Measurements from ENCODE around the gene STRN.
"Not testable (repeated sequence)": the region's sequence is repeated elsewhere in the genome, so short reads cannot be mapped to it uniquely, and the experiment has no call there.

Gene STRN, protein sequence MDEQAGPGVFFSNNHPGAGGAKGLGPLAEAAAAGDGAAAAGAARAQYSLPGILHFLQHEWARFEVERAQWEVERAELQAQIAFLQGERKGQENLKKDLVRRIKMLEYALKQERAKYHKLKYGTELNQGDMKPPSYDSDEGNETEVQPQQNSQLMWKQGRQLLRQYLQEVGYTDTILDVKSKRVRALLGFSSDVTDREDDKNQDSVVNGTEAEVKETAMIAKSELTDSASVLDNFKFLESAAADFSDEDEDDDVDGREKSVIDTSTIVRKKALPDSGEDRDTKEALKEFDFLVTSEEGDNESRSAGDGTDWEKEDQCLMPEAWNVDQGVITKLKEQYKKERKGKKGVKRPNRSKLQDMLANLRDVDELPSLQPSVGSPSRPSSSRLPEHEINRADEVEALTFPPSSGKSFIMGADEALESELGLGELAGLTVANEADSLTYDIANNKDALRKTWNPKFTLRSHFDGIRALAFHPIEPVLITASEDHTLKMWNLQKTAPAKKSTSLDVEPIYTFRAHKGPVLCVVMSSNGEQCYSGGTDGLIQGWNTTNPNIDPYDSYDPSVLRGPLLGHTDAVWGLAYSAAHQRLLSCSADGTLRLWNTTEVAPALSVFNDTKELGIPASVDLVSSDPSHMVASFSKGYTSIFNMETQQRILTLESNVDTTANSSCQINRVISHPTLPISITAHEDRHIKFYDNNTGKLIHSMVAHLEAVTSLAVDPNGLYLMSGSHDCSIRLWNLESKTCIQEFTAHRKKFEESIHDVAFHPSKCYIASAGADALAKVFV

DNA sequence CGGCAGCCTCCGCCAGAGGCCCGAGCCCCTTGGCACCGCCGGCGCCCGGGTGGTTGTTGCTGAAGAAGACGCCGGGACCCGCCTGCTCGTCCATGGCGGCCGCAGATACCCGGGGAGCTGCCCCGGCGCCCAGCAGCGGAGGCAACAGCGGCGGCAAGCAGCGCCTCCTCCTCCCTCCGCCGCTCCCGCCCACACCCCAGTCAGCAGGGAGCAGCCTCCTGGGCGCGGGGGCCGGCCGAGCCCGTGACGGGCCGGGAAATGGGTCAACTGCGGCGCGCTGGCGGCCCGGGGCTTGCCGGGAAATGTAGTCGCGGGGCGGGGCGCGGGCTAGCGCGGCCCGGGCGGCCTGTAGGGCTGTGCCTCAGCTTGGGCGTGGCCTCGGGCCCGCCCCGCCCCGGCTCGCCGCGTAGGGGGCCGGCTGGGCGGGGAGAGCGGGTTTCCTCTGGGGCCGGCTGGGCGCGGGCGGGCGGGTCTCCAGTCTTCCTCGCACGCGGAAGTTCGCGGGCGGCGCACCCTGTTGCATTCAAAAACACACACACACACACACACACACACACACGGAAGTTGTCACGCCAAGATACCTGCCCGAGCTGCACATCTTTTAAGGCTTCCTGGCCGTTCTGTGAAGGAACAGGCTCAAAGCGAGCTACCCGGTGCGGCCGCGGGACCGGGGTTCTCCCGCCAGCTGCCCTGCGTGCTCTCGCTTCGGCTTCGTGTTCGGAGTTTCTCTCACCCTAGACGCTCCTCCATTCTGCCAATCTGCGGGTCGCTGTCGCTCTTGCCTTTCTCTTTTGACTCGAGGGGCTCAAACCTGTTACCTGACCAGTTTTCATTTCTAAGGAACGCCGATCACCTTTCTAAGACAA is at the start of gene STRN:
STRN (minus strand) TSS at position 167 of the 866 bp plus-strand sequence; CDS start at position 94, 73 bp downstream.
- ATAC-seq = peak; percentile 95

DNA sequence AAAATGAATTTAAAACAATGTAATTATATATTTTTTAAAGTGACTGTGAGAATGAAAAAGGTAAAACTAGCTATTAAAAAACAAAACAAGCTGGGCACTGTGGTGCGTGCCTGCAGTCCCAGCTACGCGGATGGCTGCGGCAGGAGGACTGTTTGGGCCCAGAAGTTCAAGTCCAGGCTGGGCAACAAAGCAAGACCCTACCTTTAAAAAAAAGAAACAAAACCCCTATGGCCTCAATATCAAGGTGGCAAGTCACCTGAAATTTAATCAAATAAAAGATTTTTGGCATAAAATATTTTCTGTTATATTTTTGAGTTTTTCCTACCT is 46.9 kb upstream of the STRN start:
- ATAC-seq = no peak

DNA sequence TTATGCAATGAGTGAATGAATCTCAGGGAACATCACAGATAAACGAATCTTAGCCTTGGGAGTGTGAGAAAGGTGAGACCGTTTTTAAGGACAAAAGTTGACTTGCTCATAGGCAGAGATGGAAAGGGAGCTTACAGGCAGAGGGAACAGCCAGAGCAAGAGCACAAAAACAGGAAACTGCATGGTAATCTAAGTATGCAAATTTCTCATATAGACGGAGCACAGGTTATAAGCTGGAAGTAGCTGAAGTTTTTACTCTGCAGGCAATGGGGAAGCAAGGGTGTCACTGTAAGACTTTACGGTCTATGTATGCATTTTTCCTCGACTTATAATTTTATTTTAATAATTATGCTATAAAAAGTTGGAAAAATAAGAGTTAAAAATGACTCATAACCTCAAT is 44.8 kb upstream of the STRN start:
- no peak for ATAC-seq

DNA sequence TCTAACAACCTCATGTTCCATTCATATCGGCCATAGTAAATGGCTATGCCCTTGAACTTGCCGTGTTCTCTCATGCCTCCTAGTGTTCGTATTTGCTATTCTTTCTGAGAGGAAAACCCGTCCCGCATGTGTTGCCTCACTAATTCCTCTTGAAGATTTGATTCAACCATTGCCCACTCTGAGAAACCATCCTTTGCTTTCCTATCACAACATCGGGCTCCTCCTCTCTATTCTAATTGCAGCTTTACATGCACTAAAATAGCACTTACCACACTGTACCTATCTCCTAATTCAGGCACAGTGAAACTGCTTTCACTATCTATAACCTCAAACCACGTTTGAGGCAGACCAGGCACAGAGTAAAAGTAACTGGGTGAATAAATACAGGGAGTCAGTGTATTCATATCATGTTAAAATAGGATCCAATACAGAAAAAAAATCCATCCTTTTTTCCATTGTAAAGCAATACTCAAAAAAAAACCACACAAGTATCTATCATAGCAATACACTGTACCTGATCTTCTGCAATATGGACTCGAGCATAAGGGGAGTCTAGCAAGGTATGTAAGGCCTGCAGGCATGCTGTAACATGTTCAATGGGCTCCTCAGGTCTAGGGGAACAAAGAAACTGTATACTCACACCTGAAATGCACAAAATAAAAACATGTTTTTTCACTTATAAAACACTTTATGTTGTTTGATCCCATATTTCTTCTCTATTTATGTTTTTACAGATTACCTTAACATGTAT is 39.0 kb upstream of the STRN start:
- peak; percentile 41 to 86 for ATAC-seq

DNA sequence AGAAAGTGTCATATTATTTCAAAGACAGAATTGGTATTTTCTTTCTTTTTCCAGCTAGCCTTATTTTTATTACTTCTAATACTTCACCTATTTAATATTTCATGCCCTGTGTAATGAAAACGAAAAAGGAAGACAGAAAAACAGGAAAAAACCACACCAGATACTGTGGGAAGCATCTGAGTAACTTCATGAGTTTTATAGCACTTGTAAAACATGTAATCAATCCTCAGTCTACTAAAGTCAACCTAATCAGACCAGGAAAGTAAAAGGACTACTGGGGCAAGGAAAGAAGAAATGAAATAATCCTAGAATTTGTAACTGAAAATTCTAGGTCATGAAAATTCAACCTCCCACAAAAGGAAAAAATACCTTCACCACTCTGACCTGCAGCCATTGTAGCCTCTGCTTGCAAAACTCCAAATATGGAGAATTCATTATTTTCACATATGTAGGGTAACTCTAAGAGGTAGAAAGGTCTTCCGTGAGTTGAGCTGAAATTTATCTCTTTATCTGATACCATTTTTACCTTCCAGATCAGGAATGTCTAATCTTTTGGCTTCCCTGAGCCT is 34.7 kb upstream of the STRN start:
- ATAC-seq = no peak

DNA sequence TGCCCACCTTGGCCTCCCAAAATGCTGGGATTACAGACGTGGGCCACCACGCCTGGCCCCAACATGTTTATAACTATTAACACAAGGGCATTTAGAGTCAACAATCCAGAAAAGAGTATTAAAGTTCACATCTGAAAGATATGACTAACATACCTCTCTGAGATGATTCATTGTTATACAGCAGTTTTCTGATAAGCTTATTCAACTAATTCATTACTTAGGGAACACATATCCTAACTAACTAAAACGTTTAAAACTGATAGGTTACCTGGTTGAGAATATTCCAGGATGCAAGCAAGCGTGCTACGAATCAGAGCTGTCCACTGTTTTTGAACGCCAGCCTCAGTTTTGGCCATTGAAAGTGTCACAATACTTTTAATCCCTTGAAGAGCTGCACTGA is 34.0 kb upstream of the STRN start:
- ATAC-seq = no peak

DNA sequence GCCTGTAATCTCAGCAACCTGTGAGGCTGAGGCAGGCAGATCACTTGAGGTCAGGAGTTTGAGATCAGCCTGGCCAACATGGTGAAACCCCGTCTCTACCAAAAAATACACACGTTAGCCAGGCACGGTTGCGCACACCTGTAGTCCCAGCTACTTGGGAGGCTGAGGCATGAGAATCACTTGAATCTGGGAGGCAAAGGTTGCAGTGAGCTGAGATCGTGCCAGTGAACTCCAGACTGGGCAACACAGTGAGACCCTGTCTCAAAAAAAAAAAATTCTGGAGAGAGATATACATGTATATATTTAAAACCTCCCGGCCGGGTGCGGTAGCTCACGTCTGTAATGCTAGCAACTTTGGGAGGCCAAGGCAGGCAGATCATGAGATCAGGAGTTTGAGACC is 33.1 kb upstream of the STRN start:
- not testable (repeated sequence) for ATAC-seq

DNA sequence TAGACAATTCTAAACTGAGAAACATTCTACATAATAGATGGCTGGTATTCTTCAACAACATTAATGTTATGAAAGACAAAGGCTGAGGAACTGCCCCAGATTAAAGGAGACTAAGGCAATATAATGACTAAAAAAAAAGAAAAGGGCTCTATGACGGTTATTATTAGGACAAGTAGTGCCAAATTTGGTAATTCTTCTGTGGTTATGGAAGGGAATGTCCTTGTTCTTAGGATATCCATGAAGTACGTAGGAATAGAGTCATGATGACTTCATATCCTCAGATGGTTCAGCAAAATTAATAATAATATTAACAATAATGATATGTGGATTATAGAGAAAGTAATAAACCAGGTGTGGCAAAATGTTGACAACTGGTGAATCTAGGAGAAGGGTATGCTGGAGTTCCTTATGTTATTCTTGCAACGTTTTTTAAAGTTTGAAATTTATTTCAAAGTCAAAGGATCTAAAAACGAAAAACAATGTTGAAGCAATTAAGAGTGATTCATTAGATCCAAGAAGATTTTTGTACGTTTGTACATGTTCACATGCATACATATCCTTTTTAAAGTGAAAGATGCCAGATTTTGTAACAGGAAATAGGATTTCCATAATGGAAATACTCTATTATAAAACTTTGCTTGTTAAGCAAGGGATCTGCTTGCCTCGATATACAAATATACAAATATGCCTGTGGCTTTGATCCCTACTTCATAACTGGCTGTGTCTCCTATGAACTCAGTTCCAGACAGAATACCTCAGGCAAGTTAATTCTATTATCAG is 27.7 kb upstream of the STRN start:
- no peak for ATAC-seq

DNA sequence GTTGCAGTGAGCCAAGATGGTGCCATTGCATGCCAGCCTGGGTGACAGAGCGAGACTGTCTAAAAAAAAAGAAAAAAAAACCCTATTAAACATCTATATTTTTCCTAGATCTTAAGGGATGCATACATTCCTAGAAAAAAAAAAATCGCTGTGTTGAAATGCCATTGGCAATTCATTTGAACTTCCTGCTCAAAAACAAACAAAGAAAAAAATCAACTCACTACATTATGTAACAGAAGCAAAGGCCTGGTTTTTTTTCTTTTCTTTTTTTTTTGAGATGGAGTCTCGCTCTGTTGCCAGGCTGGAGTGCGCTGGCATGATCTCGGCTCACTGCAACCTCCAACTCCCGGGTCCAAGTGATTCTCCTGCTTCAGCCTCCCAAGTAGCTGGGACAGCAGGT is 21.7 kb upstream of the STRN start:
- ATAC-seq = no peak

DNA sequence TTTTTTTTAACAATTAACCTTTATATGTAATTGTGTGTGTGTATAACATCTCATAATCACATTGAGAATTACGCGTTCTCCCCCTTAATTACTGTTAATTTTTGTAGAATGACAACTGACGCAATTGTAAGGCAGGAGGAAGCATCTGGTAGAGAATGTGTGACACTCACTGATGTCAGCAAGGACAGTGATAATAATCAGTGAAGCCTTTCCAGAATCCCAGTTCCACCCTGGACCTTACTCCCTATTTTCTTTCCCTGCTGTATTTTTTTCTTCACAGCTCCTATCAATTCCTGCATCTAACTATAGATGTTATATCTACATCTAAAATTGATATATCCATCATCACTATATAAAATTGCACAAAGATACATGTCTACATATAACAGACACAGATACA is 16.1 kb upstream of the STRN start:
- ATAC-seq = no peak

DNA sequence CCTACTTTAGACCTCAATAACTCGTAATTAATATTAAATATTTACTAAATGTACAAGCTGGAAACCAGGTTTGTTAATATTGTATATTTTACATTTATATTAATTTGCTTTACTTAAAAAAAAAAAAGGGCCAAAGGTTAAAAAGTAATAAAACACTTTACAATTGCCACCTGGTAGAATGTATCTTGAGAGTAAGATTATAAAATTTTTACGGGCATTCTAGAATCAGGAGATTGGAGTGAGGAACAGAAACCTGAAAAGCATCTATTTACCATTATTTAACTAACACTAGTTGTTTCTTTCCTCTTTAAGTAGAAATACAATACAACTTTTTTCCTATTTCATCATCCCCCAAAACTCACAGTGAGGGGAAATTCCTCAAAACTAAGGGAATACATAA is 15.6 kb upstream of the STRN start:
- ATAC-seq = no peak

DNA sequence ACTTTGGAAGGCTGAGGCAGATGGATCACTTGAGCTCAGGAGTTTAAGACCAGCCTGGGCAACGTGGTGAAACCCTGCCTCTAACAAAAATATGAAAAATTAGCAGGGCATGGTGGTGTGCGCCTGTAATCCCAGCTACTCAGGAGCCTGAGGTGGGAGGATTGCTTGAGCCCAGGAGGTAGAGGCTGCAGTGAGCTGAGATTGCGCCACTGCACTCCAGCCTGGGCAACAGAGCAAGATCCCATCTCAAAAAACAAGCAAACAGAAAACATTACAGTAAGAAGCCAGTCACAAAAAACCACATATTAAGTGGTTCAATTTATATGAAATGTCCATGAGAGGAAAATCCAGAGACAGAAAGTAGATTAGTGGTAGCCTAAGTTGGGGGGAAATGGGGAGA is 12.7 kb upstream of the STRN start:
- not testable (repeated sequence) for ATAC-seq

DNA sequence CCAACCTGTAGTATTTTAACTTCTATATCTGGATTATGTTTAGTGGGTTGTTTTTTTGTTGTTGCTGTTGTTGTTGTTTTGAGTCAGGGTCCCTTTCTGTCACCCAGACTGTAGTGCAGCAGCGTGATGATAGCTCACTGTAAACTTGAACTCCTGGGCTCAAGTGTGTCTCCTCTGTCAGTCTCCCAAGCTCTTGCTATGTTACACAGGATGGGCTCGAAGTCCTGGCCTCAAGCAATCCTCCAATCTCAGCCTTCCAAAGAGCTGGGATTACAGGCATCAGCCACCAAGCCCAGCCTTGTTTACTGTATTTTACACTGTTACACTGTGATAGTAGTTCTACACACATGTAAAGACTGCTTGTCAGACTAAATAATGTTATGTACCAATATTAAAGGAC is 9.7 kb upstream of the STRN start:
- ATAC-seq = no peak

DNA sequence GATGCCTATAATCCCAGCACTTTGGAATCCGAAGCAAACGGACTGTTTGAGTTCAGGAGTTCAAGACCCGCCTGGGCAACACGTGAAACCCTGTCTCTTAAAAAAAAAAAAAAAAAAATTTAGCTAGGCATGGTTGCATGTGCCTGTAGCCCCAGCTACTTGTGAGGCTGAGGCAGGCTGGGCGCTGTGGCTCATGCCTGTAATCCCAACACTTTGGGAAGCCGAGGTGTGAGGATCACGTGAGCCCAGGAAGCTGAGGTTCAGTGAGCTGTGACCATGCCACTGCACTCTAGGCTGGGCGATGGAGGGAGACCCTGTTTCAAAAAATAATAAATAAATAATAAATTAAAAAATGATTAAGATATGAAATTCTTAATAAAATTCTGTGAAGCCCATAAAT is 9.0 kb upstream of the STRN start:
- no peak for ATAC-seq

DNA sequence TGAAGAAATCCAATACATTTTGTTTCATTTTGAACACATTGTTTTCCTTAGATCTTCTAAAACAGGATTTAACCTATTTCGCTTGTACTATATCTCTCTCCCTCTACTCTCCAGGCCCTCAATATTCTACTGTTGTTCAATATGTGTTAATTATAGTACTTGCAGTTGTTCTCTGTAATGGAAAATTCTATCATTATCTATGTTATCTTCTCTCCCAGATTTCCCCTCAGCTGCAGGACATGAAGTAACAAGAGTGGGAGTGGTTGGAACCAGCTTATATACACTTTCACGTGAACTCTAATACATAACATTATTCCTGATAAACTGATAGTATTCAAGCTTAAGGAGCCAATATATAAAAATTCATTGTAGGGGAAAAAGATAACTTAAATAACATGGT is 7.0 kb upstream of the STRN start:
- no peak for ATAC-seq

DNA sequence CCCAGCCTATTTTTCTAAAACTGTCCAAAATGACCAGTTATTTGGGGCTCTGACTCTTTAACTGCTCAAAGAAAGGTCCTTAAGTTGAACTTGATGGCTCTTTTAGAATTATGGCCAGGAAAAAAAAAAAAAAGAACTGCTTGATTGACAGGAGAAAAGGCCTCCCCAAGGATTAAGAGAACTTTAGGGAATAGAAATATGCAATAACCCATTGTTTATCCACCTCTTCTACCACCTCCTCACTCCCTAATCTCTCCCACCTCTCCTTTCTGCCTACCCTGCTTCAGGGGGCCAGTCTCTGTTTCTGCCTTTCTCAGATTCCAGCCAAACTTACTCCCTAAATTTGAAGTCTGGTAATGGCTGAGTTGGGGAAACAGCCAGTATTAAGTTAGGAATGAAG is 5.7 kb upstream of the STRN start:
- no peak for ATAC-seq

DNA sequence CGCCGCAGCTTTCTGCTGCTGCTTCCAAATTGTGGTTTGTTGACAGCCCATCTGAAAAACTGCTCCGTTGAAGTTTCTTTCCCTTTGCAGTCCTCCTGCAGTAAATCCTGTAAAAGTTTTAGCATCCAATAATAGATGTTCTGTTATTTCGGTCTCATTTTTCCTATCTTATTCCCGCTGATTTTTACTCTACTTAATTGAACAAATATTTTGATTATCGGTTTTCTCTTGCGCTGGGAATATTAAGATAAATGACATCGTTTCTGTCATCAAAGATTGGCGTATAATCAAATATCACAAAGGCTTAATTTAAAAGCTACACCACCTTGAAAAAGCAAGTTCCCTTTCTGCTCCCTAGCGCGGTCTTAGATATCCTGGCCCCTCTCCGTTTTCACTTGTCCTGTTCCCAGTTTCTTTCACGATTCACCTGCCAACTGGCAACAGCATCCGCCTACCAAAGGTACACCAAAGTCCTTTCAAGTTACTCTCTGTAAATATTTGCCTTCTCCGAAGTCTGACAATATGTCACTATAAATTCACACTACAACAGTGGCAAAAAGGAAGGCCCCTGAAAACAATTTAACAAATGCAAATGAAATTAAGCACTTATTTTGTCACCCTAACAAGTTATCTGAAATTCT is 1.0 kb upstream of the STRN start:
- ATAC-seq = no peak

DNA sequence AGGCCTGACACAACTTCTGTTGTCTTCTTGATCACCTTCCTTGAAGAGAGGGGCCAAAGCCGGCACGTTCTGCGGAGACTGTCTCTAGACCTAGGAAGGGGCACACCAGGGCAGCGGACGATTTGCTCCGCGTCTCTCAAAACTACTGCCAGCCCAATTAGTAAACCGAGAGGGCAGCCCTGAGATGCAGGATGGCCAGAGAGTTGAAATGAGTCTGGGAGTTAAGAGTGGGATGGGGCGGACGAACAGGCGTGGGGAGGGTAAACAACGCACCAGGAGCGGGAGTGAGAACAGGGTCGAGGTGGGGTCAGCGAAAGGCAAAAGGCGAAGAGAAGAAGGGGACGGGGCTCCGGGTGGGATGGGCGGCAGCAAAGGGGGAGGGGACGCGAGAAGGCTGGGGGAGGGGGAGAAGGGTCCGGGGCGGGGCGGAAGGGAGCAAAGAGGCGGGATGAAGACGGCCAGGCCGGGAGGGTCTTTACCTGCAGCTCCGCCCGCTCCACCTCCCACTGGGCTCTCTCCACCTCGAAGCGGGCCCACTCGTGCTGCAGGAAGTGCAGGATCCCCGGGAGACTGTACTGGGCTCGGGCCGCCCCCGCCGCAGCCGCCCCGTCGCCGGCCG is 476 bp downstream of the STRN start:
- ATAC-seq = peak in 1 of 2 donors; percentile 10

DNA sequence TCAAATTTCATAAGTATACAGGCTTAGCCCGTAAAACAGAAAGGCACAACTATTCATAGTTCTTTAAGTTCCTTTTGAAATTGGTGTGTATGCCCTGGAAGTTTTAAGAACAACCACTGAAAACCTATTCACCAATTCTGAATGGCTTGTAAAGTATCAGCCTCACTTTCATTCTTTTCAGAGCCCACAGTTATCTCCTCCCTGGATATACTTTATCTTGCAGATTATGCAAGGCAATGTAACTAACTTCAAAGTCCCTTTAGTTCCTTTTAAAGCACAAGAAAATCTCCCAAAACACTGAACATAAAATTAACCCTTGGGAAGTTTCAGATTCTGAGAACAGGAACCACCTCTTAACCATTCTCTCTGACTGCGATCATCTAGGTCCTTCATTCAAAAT is 1.1 kb downstream of the STRN start:
- ATAC-seq = no peak

DNA sequence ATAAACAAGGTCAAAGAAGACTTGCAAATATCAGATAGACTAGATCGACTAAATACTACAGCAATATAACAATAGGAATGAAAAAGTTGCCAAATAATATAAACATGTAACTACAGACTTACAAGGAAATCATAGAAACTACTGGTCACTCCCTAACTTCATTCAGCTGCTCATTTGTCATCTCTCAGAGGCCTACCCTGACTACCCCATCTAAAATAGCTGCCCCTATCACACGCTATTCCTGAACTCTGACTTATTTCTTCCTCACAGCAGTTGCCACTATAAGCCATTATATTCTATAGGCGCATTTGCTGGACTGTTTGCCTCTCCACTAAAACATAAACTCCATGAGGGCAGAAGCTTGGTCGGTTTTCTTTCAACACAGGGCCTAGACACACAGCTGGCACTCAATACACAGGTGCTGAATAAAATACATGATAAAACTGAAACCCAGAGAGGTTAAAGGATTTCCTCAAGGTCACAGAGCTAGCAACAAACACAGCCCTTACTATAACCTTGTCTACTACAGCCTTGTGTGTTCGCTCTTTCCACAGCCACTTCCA is 1.8 kb downstream of the STRN start:
- no peak for ATAC-seq

Measured in activated CD4-positive, CD25-positive, alpha-beta regulatory T cell treated with anti-CD3 and anti-CD28 coated beads, Interleukin-2, amount 50 U/mL, for 24 hours (primary cell).